ENCODE measurements around the gene APCS.

Gene APCS

GRCh38 chr1:159587461-159587951, at the start of gene APCS:
TSS of gene APCS (plus strand) at chr1:159587826. CDS start at chr1:159587922, 96 bp downstream.
- in situ Hi-C loops (cut with MboI; ENCODE audit: low sequenced_read_pairs), result no loop called here

GRCh38 chr1:159548126-159548525, 39.5 kb upstream of the APCS start:
- in situ Hi-C loops (cut with MboI; ENCODE audit: low sequenced_read_pairs), result no loop called here

DNA sequence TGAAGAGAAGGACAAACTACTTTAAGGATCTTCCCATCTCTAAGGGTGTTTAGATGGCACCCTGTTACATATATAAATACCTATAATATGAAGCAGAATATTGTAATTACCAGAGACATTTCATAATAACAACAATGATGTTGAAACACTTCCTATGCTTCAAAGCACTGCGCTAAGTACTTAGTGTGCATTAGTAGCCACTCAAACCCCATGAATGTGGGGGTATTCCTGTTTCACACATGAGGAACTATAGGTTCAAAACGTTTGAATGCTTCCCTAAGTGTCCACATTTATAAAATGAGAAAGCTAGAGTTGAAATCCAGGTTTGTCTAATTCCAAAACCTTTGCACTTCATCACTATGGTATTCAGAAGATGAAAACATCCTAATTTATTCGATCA, 33.4 kb upstream of the APCS start:
- in situ Hi-C loops (cut with MboI; ENCODE audit: low sequenced_read_pairs), result no loop called here

GRCh38 chr1:159554696-159555095, 32.9 kb upstream of the APCS start:
- in situ Hi-C loops (cut with MboI; ENCODE audit: low sequenced_read_pairs), result no loop called here

DNA sequence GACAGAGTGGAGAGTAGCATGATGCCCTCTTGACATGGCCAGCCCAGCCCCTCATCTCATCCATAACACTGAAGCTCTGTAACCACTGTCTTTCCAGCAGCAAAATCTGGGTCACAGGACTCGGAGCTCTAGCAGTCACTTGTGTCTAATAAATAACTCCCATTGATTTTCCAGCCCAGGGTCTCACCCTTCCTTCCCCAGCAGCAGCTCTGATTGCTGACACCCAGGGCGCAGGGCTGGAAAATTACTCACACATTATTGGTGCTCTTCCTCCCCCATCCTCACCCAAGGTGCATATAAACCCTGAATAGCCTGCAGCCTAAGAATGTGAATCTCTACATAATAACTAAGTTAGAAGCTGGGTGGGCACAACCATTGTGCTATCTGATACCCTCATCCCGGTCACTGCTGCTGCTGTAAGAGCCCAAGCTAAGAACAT, 30.7 kb upstream of the APCS start:
- in situ Hi-C loops (cut with MboI; ENCODE audit: low sequenced_read_pairs), result no loop called here

DNA sequence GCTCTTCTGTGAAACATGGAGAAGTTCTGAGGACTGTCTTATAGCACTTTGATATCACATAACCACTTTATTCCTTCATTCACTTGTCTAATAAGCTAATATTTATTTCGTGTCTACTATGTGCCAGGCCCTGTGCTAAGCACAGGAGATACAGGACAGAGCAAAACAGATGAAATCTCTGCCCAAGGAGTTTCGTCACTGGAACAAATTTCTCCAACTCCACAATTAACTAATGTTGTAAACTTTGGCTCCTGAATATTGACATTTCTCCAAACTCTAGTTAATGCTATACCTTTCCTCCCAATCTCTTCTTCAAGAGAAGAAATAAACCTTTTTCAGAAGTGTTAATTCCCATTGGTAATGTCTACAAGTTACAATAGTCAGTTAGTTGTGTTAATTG, 27.0 kb upstream of the APCS start:
- in situ Hi-C loops (cut with MboI; ENCODE audit: low sequenced_read_pairs), result no loop called here

DNA sequence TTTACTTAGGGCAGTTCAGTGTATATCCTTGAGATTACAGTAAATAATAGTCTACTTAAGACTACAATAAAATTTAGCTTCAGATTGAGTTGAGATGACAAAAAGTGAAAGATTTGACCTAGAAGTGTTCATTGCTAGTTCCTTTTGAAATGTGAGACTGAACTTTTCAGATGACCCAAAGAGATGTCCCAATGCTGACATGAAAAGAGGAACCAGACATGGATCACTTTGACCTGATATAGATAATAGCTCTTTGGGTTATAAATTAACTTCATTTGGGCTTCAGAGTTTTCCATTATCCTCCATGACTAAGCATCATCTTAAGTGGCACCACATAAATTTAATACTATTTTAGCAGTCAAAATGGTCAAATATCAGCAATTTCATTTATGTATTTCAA, 26.1 kb upstream of the APCS start:
- in situ Hi-C loops (cut with MboI; ENCODE audit: low sequenced_read_pairs), result no loop called here

- in situ Hi-C loops (cut with MboI; ENCODE audit: low sequenced_read_pairs), result no loop called here
These were observed 24.9 kb upstream of the APCS start for GRCh38 chr1:159562680-159563079.

DNA sequence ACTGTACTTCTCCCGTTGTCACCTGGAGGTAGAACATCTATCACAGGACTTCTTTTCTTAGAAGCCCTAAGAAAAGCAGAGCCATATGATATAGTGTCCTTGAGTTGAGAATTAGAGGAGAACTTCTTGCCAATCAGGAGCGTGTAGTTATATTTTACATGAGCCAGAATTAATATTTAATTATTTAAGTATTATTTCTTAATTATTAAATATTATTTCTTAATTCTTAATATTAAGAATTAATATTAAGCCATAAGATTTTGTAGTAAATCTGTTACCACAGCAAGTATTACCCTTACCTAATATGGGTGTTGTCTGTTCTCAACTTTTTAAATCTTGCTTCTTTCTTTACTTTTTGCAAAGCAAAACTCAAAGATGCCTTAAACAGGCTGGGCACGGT, 10.2 kb upstream of the APCS start:
- in situ Hi-C loops (cut with MboI; ENCODE audit: low sequenced_read_pairs), result no loop called here

- in situ Hi-C loops (cut with MboI; ENCODE audit: low sequenced_read_pairs), result no loop called here
These were observed 7.3 kb upstream of the APCS start for GRCh38 chr1:159580340-159580739.

DNA sequence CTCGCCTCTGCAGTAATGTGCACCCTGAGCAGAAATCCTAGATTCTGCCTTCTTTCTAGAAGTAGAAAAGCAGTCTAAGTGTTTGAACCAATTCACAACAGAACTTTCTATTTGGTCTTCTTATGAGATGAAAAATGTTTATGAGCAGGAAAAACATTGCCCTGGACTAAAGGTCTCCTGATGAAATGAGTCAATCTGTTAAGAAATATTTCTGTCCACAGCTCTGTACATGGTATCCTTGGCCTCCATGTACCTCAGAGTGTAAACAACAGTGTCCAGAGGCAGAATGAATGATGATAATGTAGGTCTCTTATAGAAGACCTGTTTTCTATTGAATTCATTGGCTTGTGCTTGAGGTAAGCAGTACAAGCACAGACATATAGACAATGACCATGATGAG, 6.2 kb upstream of the APCS start:
- in situ Hi-C loops (cut with MboI; ENCODE audit: low sequenced_read_pairs), result no loop called here

- in situ Hi-C loops (cut with MboI; ENCODE audit: low sequenced_read_pairs), result no loop called here
These were observed 3.1 kb upstream of the APCS start for GRCh38 chr1:159584536-159584935.

DNA sequence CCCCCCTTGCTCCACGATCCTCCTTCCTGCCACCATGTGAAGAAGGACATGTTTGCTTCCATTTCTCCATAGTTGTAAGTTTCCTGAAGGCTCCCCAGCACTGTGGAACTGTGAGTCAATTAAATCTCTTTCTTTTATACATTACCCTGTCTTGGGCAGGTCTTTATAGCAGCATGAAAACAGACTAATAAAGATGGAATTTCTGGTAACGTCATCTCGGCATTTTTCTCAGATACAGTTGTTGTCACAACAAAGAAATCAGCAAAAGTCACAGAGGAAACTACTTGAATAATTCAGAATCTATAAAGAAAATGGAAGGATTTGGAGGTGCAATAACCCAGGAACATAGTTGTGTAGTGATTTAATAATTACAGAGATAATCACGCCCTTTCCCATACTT, 4.4 kb downstream of the APCS start:
- in situ Hi-C loops (cut with MboI; ENCODE audit: low sequenced_read_pairs), result no loop called here

- in situ Hi-C loops (cut with MboI; ENCODE audit: low sequenced_read_pairs), result no loop called here
These were observed 7.2 kb downstream of the APCS start for GRCh38 chr1:159594625-159595405.

GRCh38 chr1:159598196-159598595, 10.6 kb downstream of the APCS start:
- in situ Hi-C loops (cut with MboI; ENCODE audit: low sequenced_read_pairs), result no loop called here

DNA sequence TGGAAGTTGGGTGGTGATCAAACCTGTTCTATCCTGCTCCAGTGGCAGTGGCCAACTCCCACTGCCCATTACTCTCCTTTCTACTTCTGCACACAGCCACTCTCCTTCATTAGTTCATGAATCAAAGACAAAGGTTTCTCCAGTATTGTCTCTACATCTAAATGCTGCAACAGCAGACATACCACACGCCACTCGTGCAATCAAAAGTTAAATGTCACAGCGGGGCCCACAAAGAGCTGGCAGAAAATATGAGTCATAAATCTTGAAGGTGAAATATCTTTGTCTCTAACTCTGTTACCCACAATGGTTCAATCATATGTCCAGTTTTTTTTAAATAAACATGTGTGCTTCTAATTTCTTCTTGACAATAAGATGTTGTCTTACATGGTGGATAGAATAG, 13.3 kb downstream of the APCS start:
- in situ Hi-C loops (cut with MboI; ENCODE audit: low sequenced_read_pairs), result no loop called here

- in situ Hi-C loops (cut with MboI; ENCODE audit: low sequenced_read_pairs), result no loop called here
These were observed 14.9 kb downstream of the APCS start for GRCh38 chr1:159602501-159602999.

GRCh38 chr1:159612211-159612885, 24.7 kb downstream of the APCS start:
- in situ Hi-C loops (cut with MboI; ENCODE audit: low sequenced_read_pairs), result no loop called here

DNA sequence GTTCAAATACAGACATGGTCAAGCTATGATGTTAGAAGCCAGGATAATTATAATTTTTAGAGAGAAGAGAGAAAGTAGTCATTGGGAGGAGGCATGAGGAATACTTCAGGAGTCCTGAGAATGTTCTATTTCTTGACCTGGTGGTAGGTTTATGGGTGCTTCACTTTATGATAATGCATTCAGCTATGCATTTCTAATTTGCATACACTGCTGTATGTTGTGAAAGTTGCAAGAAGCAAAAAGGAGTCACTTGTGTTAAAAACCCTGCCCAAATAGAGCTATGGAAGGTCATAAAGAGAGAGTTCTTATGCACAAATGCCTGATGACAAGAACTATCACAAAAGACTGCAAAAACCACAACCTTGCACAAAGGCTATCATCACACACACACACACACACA, 45.3 kb downstream of the APCS start:
- in situ Hi-C loops (cut with MboI; ENCODE audit: low sequenced_read_pairs), result no loop called here
